NCI-H1105 treated with DMSO at 0.1 percent for 48 hours (cell line): ENCODE data around the gene UPK3A.
"Not testable (repeated sequence)": the region's sequence is repeated elsewhere in the genome, so short reads cannot be mapped to it uniquely, and the experiment has no call there.

Experiments used
- DNase-seq: peaks from one replicate; lab custom pipeline; 2025; lab: John Stamatoyannopoulos, UW

UPK3A gene

DNA sequence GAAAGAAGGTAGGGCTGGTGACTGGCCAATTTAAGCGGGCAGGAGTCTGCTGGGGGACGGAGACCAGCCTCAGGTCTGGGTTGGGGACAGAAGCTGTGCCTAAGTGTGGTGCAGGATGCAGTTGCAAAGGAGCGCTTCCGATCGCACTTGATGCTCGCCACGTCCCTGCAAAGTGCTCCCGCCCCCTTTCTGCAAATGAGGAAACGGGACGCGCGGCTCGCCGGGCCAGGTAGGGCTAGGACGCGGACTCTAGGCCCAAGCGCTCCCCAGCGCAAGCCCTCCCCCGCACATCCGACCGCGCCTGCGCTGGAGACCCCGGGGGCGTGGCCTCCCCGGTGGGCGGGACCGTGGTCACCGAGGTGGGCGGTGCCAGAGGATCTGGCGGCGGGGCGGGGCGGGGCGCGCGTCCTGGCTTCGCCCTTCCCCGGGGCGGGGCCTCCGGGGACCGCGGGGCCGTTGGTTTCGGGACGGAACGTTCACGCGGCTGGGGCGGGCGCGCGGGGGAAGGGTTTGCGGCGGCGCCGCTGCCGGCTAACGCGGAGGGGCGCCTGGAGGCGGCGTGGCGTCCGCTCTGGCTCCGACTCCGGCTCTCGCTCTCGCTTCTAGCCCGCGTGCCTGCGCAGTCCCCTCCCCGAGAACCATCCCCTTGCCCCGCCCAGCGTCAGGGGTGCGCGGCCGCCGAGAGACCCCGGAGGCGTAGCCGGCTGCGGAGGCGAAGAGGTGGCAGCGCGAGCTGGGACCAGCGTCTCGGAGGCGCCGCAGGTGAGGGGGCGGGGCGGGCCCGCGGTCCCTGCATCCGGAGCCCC, 24.9 kb downstream of the UPK3A start, which contains the start of gene FAM118A:
TSS of gene FAM118A (plus strand) at position 513 of the 806 bp plus-strand sequence. CDS start 12,446 bp downstream, outside the sequence.
- peak; percentile 80 for DNase-seq

DNA sequence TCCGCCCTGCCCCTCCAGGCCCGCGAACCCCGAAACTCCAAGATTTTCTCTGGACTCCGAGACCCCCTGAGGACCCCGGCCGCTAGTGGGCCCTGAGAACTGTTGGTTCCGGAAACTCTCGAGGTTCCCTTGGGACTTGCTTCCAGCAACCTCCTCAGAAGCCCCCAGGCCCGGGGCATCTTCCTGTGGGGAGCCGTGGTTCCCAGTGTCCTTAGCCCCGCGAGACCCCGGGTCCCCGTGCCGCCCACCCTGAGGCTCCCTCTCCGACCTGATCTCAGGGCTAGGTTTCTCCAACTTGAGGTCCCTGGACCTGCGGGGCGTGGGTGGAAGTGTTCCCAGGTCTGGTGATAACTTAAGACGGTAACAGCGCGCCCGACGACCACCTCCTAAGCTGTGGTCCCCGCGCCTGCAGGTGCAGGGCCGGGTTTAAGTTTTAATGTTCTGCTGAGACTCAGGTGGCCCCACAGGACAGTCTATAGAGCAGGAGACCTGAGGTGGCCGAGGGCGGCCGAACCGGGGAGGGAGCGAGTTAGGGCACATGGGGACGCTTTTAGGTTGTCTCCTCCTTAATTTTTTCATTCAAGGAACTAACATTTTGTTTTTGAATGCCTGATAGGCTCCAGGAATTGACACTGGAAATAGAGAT, 25.7 kb downstream of the UPK3A start:
- DNase-seq = no peak

- DNase-seq = no peak
Measured at GRCh38 chr22:45310977-45311531, 26.3 kb downstream of the UPK3A start.

DNA sequence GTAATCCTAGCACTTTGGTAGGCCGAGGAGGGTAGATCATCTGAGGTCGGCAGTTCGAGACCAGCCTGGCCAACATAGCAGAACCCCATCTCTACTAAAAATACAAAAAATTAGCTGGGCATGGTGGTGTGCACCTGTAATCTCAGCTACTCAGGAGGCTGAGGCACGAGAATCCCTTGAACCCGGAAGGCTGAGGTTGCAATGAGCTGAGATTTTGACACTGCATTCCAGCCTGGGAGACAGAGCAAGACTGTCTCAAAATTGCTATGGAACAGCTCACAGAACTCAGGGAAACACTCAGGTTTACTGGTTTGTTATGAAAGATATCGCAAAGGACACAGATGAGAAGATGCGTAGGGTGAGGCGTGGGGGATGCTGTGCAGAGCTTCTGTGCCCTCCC, 27.7 kb downstream of the UPK3A start:
- DNase-seq = no peak

GRCh38 chr22:45312856-45313255, 28.1 kb downstream of the UPK3A start:
- DNase-seq = no peak

DNA sequence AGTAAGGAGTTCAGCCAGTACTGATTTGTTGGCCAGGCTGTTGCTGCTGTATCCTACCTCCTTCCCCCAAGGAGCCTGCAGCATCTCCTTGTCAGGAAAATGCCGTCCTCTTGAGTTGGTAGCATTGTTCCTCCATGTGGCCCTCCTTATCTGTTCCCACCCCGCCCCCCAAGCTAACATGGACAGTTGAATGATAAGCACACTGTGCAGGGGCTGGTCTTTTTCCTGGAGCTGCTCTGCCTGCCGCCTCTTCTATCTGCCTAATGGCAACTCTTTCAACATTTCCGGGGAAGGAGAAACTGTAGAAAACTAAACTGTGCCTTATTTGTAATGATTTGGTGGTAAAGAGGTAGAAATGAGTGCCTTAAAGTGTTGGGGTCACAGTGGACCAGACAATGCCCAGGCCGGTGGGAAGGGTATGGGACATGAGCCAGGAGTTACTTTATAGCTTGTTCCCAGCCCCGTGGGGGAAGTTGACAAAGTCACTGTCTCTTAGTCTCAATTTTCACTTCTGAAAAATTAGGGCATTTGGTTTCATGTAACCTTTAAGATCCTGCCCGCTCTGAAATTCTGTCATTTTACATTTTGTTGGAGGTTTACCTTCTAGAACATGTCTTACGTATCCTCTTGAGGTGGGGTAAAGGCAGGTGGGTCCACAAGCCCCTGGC, 29.4 kb downstream of the UPK3A start:
- DNase-seq = no peak

DNA sequence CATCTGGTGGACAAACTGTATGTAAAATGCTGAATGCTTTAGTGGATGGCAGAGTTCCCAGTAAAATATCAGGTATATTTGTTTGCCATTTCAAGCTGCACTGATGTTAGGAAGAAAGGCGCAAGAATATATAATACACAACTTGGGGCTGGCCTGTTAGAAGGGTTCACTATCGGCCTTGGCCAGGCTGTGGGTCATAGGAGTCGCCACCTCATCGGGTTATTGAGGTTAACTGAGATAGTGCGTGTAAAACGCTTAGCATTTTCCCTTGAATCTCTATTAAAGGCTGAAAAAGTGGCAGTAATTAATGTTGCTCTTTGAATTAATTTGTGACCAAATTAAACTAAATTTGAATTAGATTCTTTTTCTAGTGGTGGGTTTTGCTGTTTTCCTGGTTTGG, 30.0 kb downstream of the UPK3A start:
- no peak for DNase-seq

- DNase-seq = no peak
Measured at GRCh38 chr22:45316796-45317526, 32.2 kb downstream of the UPK3A start.

DNA sequence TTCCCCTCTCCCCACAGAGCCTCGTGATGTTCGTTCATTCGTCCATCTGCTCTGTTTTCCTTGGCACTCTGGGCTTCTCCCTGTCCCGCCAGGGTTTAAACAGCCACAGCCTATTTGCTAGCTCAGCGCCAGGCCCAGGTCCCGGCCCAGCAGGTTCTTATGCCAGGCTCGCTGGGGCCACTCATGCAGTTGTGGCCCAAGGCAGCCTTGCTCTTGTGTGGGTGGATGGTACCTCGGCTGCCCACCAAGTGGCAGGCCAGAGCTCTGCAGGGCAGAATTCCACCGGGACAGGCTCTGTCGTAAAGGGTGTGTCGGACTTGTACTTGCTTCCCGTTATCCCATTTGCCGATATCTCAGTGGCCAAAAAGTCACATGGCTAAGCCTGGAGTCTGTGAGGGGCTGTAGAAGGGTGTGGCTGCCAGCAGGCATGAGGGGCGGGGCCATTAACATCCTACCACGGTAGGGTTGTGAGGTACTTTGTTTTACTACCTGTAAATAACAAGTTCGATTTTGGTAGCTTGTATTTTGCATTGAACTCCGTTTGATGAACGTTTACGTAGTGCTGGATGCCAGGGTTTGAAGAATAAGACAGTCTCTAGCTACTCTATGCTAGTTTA, 32.9 kb downstream of the UPK3A start:
- no peak for DNase-seq

GRCh38 chr22:45318168-45318557, 33.4 kb downstream of the UPK3A start:
- peak; percentile 90 for DNase-seq

GRCh38 chr22:45318558-45319323, 34.0 kb downstream of the UPK3A start:
- no peak for DNase-seq

- no peak for DNase-seq
Measured at GRCh38 chr22:45319324-45319685, 34.6 kb downstream of the UPK3A start.

GRCh38 chr22:45320357-45320976, 35.7 kb downstream of the UPK3A start:
- no peak for DNase-seq

DNA sequence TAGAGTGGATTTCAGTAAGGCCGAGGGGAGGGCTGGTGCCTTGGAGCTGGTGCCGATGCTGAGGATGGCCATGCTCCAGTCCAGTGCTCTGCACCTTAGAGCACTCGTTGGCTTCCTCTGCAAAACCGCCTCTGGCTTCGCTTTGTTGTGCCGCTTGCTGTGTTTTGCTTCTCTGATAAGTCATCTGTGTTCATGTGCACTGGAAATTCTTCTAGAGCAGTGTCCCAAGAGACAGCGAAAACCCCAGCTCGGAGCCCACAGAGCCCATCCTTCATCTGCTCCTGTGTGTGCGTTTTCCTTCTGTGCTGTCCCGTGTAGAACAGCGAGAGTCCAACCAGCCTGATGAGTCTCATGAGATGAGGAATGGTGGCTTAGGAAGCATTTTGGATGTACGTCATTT, 37.1 kb downstream of the UPK3A start:
- DNase-seq = no peak

DNA sequence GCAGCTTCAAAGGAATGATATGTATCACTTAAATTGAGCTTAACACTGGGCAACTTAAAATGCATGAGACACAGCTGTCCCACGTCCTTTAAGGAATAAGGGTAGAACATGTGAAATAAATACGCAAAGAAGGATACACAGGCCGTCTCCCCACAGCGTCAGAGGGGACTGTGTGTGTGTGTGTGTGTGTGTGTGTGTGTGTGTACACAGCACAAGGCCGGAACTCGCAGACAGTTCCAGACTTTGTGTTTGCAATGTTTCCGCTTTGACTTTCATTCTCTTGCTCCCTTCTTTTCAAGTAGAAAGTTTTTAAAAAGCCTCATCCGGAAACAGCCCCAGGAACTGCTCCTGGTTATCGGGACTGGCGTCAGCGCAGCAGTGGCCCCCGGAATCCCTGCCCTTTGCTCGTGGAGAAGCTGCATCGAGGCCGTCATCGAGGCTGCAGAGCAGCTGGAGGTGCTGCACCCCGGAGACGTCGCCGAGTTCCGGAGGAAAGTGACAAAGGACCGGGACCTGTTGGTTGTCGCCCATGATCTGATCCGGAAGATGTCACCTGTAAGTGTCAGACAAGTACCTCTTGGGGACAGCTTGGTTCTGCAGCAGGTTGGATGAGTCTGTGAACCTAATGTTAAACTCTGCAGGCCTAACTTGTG, 38.2 kb downstream of the UPK3A start:
- DNase-seq = no peak

DNA sequence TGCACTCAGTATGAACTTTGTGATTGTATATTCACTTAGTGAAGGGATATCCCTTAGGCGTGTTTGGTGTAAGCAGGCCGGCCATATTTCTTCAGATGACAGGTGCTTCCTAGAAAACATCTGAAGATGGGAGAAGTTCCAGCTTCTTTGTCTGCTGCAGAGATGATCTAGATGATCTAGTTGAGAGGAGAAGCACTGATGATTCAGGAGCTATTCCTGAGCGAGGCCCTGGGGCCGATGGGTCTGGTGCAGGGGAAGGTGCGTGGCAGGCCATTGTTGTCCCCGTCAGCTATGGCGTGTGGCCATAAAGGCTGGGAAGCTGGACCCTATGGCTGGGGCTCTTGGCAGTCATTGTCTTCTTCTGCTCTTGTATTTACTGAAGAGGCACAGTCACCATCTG, 38.9 kb downstream of the UPK3A start:
- DNase-seq = no peak

- DNase-seq = no peak
Measured at GRCh38 chr22:45324311-45324711, 39.6 kb downstream of the UPK3A start.

- not testable (repeated sequence) for DNase-seq
Measured at GRCh38 chr22:45328261-45328660, 43.5 kb downstream of the UPK3A start.

DNA sequence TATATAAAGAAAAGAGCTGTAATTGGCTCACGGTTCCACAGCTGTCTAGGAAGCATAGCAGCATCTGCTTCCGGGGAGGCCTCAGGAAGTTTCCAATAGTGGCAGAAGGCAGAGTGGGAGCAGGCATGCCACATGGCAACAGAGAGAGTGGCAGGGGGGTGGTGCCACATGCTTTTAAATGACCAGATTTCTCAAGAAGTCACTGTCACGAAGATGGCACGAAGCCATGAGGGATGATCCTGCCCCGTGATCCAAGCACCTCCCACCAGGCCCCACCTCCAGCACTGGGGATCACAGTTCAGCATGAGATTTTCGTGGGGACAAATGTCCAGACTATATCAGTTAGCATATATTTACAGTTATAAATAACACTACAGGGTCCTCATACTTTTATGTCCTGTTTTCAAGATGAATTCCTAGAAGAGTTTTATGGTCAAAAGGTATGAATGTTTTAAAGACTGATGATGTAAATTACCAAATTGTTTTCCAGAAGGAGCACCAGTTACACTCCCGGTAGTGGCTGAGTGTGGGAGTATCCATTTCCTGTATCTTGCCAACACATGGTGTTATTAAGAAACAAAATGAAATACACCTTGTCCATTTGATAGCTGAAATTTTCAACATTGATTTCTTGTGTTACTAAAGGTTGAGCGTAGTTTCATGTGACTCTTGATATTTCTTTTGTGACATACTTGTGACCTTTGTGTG, 44.2 kb downstream of the UPK3A start:
- peak; percentile 27 for DNase-seq
